Sigmoid colon (tissue), 7 donors: Measurements from ENCODE around the gene CCER1. TPM values are rescaled to one million over a fixed set of nuclear protein-coding genes. Genes with fewer than 3 reads are reported as not detected.

ENCODE experiments used
- DNase-seq: peaks from one replicate; pipeline ENCODE4 v3.0.0-alpha.2; 2019
- H3K27ac ChIP-seq, 4 donors: fragments of 200-600 bp; sonication (generic); one replicate each; pipeline ENCODE4 v1.5.1; 2016 to 2019; ENCODE audit warnings: mild to moderate bottlenecking in 1 of 4
- H3K27me3 ChIP-seq, 3 donors: fragments of 200-600 bp; sonication (generic); one replicate each; pipeline ENCODE4 v1.5.1; 2019; ENCODE audit warnings: mild to moderate bottlenecking in 1 of 3
- H3K36me3 ChIP-seq, 4 donors: fragments of 200-600 bp; sonication (generic); one replicate each; pipeline ENCODE4 v1.5.1; 2016 to 2019
- H3K4me1 ChIP-seq, 4 donors: fragments of 200-600 bp; sonication (generic); one replicate each; pipeline ENCODE4 v1.5.1; 2017 to 2019
- H3K4me3 ChIP-seq, 4 donors: fragments of 200-600 bp; sonication (generic); one replicate each; pipeline ENCODE4 v1.5.1; 2017 to 2019; ENCODE audit warnings: mild to moderate bottlenecking in 2 of 4, moderate library complexity in 1 of 4
- H3K9me3 ChIP-seq, 4 donors: fragments of 200-600 bp in 3 of 4; sonication (generic) in 3 of 4; one replicate each; pipeline versions ENCODE4 v1.5.1 to v1.6.1; 2013 to 2019
- EP300 ChIP-seq, 4 donors: sonication (generic); formaldehyde crosslinking; IDR thresholded peaks; one replicate each; pipeline ENCODE4 v1.6.1; 2017; ENCODE audit warnings: antibody characterized with exemption in 4 of 4
- POLR2A ChIP-seq, 2 donors: fragments of 450-650 bp; IDR thresholded peaks; one replicate each; pipeline ENCODE4 v1.6.1; 2016; ENCODE audit warnings: antibody characterized with exemption in 2 of 2, mild to moderate bottlenecking in 2 of 2, moderate library complexity in 2 of 2
- POLR2AphosphoS5 ChIP-seq, 4 donors: sonication (generic); formaldehyde crosslinking; IDR thresholded peaks; one replicate each; pipeline ENCODE4 v1.6.1; 2017; ENCODE audit warnings: antibody characterized with exemption in 4 of 4
- WGBS, 2 donors: extraction: QIAGEN DNeasy Blood & Tissue Kit; methylation state at CpG; one replicate each; pipeline ENCODE4 v1.1.7; 2013; 5-methylcytosine and 5-hydroxymethylcytosine counted together
- intact Hi-C: fragments of 100-400 bp; cut with DNase I; formaldehyde crosslinking; loops from one replicate; pipeline ENCODE4 v1.15.1; 2023
- polyA plus RNA-seq, 3 donors: library from polyadenylated mRNA; stranded (reverse); fragments of 200-250 nt; gene quantifications; one replicate each; pipeline ENCODE4 v1.2.3, GENCODE V29; 2013
- total RNA-seq, 4 donors: library from RNA; depleted of rRNA; stranded (reverse); fragments of >200 nt; gene quantifications; one replicate each; pipeline ENCODE4 v1.1.0, GENCODE V29; 2016
- TF ChIP-seq, protein P1 (sequence below), 4 experiments: fragments of 450-650 bp in 3 of 4; fragments of 200-600 bp in 1 of 4; IDR thresholded peaks; one replicate each; pipeline ENCODE4 v1.5.1; 2016 to 2019; ENCODE audit warnings: antibody characterized with exemption in 4 of 4, mild to moderate bottlenecking in 3 of 4, moderate library complexity in 2 of 4
- donor health status: healthy with polysubstance abuse.
- donor health status: Bipolar disorder and iron deficiency.
- donor health status: healthy.

The CCER1 gene
- total and polyA plus RNA-seq, 7 donors, result not detected

DNA sequence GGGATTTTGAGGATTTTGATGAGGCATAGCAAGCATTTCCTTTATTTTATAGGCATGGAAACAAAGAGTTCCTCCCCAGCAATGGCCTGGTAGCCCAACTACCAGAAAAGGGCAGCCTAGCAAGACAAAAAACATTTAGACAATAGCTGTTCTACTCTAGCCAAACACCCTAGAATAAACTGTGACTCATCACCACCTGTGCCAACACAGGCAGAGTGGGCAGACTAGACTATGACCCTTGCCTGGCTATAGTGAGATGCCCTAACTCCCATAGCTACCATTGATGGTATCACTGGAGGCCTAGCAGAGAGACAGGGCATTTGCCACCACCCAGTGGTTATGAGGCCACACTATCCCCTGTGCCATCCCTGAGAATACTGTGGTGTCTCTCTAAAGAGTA is 15.5 kb upstream of the CCER1 start:
- no peaks in the 10 kb centered on the region for H3K9me3 ChIP-seq
- no peak for DNase-seq
- no peaks in the 10 kb centered on the region for H3K36me3 ChIP-seq
- TF ChIP-seq POLR2A (IDR thresholded peaks at IDR 0.05) (no peak), EP300 (IDR thresholded peaks at IDR 0.05) (no peak)
- peaks cover 0 to 7% (median 0%) of the 10 kb centered on the region in 4 donors for H3K4me1 ChIP-seq
- no peak overlapping the region for H3K4me3 ChIP-seq
- no peaks in the 10 kb centered on the region for H3K27me3 ChIP-seq
- intact Hi-C loops, result no loop called here
- no peak overlapping the region for H3K27ac ChIP-seq

DNA sequence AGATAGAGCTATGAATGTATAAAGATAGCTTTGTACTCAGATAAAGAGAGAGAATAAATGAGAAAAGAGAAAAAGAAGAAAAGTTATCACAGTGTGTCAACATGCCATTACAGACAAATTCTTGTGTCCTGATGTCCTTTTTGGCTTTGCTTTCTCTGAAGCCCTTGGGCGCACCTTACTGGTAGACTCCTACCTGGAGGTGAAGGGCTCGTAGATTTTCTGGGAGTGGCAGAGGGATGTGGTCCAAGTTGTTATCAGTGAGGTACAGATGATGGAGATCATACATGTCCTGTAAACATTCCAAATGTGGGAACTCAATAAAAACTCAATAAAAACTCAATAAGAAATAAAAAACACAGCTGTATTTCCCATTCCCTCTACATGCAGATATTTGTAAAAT is 14.9 kb upstream of the CCER1 start:
- no peak for DNase-seq
- H3K27me3 ChIP-seq, result no peaks in the 10 kb centered on the region
- intact Hi-C loops, result no loop called here
- H3K27ac ChIP-seq, result no peak overlapping the region
- no peaks in the 10 kb centered on the region for H3K9me3 ChIP-seq
- H3K4me3 ChIP-seq, result no peak overlapping the region
- WGBS, 2 donors, result 46 to 81% methylated on average over 2 of the region's 2 CpGs
- no peak for TF ChIP-seq POLR2A (IDR thresholded peaks at IDR 0.05)
- TF ChIP-seq, protein P1, sequence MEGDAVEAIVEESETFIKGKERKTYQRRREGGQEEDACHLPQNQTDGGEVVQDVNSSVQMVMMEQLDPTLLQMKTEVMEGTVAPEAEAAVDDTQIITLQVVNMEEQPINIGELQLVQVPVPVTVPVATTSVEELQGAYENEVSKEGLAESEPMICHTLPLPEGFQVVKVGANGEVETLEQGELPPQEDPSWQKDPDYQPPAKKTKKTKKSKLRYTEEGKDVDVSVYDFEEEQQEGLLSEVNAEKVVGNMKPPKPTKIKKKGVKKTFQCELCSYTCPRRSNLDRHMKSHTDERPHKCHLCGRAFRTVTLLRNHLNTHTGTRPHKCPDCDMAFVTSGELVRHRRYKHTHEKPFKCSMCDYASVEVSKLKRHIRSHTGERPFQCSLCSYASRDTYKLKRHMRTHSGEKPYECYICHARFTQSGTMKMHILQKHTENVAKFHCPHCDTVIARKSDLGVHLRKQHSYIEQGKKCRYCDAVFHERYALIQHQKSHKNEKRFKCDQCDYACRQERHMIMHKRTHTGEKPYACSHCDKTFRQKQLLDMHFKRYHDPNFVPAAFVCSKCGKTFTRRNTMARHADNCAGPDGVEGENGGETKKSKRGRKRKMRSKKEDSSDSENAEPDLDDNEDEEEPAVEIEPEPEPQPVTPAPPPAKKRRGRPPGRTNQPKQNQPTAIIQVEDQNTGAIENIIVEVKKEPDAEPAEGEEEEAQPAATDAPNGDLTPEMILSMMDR (IDR thresholded peaks at IDR 0.05), result no peak
- no peak for TF ChIP-seq POLR2AphosphoS5 (IDR thresholded peaks at IDR 0.05)
- TF ChIP-seq EP300 (IDR thresholded peaks at IDR 0.05), result no peak
- no peaks in the 10 kb centered on the region for H3K36me3 ChIP-seq
- H3K4me1 ChIP-seq, result peaks cover 0 to 7% (median 0%) of the 10 kb centered on the region in 4 donors

DNA sequence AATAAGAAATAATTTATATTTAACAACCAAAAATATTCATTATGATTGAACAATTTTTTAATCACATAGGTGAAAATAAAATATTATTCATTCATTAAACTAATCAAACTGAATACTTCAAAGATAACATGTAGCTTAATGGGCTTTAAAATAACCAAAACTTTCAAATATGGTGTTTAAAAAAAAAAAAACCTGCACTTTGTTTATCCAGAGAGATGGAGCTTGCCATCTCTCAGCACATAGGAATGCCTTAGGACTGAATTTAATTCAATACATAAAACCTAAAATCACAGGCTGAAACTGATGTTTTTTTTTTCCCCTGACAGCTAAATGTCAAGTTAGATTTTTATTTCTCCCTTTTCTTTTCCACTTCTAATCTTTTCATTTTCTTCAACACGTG is 14.4 kb upstream of the CCER1 start:
- 0 to 47% methylated on average over 1 of the region's 1 CpG for WGBS, 2 donors
- Histone ChIP-seq H3K27me3 (no peaks in the 10 kb centered on the region), H3K9me3 (no peaks in the 10 kb centered on the region), H3K4me1 (peaks cover 0 to 7% (median 0%) of the 10 kb centered on the region in 4 donors), H3K4me3 (no peak overlapping the region), H3K27ac (no peak overlapping the region), H3K36me3 (no peaks in the 10 kb centered on the region)
- no peak for TF ChIP-seq POLR2AphosphoS5 (IDR thresholded peaks at IDR 0.05)
- TF ChIP-seq POLR2A (IDR thresholded peaks at IDR 0.05), result no peak
- TF ChIP-seq, protein P1 (IDR thresholded peaks at IDR 0.05), result no peak
- TF ChIP-seq EP300 (IDR thresholded peaks at IDR 0.05), result no peak
- intact Hi-C loops, result no loop called here
- no peak for DNase-seq

DNA sequence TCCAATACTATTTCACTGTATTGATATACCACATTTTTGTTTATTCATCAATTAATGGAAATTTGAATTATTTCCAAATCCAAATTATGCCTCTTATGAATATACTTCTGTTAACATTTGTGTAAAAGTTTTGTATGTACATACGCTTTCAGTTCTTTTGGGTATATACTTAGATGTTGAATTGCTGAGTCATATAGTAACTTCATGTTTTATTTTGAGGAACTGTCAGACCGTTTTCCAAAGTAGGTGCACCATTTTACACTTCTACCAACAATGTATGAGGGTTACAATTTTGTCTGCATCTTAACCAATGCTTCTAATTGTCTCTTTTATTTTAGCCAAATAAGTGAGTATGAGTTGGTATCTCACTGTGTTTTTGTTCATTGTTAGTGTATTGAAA is 10.2 kb upstream of the CCER1 start:
- no peaks in the 10 kb centered on the region for H3K36me3 ChIP-seq
- H3K27me3 ChIP-seq, result no peaks in the 10 kb centered on the region
- no peaks in the 10 kb centered on the region for H3K4me1 ChIP-seq
- H3K9me3 ChIP-seq, result no peaks in the 10 kb centered on the region
- H3K27ac ChIP-seq, result no peak overlapping the region
- TF ChIP-seq POLR2AphosphoS5 (IDR thresholded peaks at IDR 0.05) (no peak), EP300 (IDR thresholded peaks at IDR 0.05) (no peak), POLR2A (IDR thresholded peaks at IDR 0.05) (no peak)
- TF ChIP-seq, protein P1 (IDR thresholded peaks at IDR 0.05), result no peak
- DNase-seq, result no peak
- WGBS, 2 donors, result 69 to 78% methylated on average over 2 of the region's 2 CpGs
- intact Hi-C loops, result no loop called here
- no peak overlapping the region for H3K4me3 ChIP-seq

DNA sequence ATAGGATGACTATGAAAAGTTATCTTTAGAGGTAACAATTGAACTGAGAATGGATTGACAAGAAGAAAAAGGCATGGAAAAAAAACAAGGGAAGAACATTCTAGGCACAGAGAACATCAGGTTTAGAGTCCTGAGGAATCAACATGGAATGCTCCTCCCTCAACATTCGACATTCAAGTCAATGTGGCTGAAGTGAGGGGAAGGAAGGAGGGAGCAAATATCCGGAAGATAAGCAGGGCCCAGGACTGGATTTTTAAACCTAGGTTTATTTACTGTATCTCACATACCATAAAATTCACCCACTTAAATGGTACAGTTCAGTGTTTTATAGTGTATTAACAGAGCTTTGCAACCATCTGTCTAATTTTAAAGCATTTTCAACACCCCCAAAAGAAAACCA is 9.6 kb upstream of the CCER1 start:
- no peak for DNase-seq
- H3K27ac ChIP-seq, result no peak overlapping the region
- no peaks in the 10 kb centered on the region for H3K9me3 ChIP-seq
- TF ChIP-seq EP300 (IDR thresholded peaks at IDR 0.05) (no peak), POLR2AphosphoS5 (IDR thresholded peaks at IDR 0.05) (no peak), POLR2A (IDR thresholded peaks at IDR 0.05) (no peak)
- TF ChIP-seq, protein P1 (IDR thresholded peaks at IDR 0.05), result no peak
- H3K36me3 ChIP-seq, result no peaks in the 10 kb centered on the region
- intact Hi-C loops, result no loop called here
- H3K27me3 ChIP-seq, result no peaks in the 10 kb centered on the region
- H3K4me1 ChIP-seq, result no peaks in the 10 kb centered on the region
- WGBS, 2 donors, result 17 to 64% methylated on average over 2 of the region's 2 CpGs
- no peak overlapping the region for H3K4me3 ChIP-seq
